GM18867 (cell line): ENCODE data around the gene RIMBP2.

Experiments used
- ATAC-seq: cut with Tn5 transposase; IDR thresholded peaks from one replicate; pipeline ENCODE4 v1.9.1; 2021; ENCODE audit warnings: mild to moderate bottlenecking, moderate library complexity; ENCODE audit not compliant: unreplicated experiment

The RIMBP2 gene

DNA sequence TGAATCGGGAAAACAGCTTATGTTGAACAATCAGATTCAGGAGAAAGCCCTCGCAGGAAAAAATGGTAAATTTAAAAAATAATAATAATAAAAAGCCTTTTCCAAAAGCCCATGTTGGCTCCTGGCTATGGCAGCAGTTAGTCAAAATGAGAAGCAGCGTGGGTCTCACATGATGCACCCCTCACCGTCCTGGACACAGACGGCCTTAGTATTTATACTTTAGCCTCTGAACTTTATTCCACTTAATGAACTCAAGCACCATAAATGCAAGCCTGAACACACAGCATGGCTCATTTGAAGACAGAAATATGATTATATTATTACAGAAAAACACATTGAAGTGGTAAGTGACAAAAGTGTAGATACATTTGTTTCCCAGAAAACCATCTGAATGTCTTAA, 160.9 kb downstream of the RIMBP2 start:
- ATAC-seq = no peak

DNA sequence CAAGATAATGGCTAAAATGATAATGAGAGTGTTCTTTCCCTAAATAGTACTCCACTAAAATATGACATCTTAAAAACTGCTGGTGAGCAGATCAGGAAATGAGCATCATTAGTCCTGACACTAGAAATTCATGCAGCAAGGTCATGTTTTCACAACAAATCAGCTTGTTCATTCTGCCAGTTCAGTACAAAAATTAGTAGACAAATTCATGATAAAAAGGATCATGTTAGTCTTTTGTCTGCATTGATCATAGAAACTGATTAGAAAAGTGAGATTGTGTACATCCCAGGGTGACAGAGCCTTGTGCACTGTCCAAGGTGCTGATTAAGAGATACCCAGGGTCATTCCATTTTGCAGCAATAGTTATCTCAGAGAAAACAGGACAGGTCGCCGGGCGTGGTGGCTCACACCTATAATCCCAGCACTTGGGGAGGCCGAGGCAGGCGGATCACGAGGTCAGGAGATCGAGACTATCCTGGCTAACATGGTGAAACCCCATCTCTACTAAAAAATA, 163.6 kb downstream of the RIMBP2 start:
- ATAC-seq = no peak

DNA sequence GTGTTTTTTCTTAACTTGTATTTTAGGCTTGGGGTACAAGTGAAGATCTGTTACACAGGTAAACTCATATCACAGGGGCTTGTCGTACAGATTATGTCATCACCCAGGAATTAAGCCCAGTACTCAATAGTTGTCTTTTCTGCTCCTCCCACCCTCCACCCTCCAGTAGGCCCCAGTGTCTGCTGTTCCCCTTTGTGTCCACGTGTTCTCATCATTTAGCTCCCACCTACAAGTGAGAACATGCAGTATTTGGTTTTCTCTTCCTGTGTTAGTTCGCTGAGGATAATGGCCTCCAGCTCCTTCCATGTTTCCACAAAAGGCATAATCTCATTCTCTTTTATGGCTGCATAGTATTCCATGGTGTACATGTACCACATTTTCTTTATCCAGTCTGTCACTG, 166.7 kb downstream of the RIMBP2 start:
- no peak for ATAC-seq

DNA sequence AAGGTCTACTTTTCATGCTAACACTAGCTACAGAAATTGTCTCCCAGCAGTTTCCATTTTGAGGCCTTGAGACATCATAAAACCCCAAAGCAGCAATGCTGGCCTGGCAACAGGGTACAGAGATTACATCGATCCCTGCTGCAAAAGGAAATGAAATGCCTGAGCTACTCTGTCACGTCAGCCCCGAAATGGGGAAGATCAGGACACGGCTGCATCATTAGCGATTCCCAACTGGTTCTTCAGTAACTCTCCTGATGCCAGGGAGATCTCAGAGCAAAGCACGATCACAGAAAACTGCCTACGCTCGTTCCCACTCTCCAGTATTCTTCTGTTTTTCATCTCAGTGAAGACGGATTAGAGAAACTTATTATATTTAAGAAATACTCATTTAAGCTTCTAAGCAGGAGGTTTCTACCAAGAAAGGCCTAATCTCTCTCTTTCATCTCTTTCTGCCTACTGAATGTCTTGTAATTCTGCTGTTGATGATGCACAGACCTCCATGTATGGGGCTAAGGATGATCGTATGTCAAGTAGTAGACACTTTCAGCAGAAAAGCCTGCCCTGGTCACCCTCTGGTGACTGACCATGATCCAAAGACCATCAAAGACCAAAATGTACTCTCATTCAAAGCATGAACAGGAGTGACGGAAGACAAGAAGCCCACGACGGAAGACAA, 168.5 kb downstream of the RIMBP2 start:
- ATAC-seq = no peak

DNA sequence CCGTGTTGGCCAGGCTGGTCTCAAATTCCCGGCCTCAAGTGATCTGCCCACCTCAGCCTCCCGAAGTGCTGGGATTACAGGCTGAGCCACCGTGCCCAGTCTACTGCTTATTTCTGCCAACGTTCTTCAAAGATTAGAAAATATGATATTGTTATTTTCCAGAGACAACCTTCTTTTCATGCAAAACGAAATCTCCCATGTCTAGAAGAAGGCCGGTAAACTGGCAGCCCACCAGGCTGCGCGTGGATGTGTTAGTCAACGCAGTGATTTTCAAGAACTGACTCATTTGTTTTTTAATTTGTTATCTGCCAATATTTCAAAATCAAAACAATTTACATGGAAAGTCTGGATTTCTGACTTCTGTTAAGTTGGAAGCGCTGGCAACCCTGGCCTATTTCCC, 169.6 kb downstream of the RIMBP2 start:
- no peak for ATAC-seq

DNA sequence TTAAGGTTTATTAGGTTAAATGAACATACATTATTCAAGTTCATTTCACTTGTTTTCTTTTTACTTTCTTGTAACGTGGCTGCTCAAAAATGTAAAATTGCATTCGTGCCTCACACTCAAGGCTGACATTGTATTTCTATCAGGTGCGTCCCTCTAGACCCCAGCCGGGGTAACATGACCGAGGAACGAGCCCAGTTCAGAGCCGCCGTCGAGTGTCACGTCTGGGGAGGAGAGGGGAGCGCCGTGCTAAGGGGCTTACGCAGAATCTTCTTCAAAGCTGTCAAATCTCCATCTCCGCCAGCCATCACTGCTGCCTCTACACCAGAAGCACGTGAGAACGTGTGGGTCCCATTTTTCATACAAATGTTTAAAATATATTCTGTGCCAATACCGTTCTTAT, 170.6 kb downstream of the RIMBP2 start:
- ATAC-seq = no peak

DNA sequence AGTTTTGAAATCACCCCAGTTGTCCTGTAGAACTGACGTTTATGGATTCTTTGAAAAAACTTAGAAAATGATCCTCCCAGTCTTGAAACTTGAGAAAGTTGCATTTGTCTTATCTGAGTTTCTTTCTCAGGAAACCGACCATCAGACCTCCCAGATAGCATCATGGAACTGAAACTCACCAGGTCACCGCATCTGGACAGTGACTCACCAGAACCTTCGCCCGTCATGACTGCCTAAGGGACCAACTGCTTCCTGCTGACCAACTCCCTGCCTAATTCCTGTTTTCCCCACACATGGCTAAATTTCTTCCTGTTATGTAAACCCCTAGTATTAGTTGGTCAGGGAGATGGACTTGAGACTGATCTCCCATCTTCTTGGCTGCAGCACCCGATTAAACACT, 175.7 kb downstream of the RIMBP2 start:
- ATAC-seq = no peak

DNA sequence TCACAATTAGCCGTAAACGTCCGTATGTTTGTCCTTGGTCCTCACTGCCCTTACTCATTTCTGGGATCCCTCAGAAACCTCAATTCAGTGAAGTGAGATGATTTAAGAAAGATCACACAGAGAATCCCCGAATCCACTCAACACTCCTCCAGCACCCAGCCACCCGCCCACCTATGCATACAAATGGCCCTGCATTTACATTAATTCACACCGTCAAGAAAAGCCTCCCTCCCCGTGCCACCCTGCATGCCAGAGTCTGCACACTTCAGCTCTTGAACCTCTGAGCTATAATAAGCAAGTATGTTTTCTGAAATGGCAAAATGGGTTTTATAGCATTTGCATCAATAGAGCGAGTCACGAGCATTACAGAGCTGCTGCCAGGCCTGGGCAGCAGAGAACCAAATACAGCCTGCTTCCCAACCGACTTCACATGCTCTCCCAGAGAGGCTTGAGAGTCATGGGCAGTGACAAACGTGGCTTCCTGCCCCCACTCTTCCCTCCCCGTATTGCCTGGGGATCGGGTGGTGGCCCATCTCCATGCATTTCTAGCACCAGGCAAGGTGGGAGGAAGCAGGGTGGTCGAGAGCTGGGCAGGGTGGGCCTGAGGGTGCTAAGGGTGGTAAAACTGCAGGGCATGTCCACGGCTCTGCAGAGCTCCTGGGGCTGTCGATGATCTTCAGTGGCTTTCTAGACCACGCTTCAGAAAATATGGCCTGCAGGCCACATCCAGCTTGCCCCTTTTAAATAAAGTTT, 177.6 kb downstream of the RIMBP2 start:
- ATAC-seq = no peak

DNA sequence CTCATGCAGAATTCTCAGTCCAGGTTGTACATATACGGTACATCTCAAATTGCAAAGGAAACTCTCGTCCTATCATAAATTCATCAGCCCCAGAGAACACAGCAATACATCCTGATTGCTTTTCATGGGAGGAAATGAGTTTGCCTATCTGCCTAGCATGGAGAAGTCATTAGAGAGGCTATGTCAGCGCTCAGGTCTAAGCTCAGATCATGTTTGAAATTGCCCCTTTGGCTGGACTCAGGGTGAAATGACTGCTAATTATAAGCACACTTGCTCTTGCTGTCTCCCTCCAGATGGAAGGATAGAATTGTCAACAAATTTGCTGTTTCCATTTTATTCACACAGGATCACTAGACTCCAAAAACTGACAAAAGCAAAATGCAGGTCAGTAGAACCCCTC, 178.4 kb downstream of the RIMBP2 start:
- ATAC-seq = no peak

DNA sequence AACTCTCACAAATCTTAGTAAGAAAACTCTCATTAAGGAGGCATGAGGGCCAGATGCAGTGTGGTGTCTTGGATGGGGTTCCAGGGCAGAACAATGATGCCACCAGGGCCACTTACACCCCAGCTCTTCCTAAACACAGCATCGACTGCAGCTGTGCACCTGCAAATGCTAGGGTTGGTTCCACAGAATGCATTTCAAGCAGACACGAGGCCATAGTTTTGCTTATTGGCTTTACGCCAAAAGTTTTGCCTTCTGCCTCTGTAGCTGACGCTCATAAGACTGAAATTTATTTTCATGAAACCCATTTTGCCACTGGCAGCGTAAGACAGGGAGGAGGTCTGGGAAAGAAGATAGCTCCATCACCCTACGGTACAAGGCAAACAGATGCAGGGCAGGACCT, 179.0 kb downstream of the RIMBP2 start:
- ATAC-seq = no peak

DNA sequence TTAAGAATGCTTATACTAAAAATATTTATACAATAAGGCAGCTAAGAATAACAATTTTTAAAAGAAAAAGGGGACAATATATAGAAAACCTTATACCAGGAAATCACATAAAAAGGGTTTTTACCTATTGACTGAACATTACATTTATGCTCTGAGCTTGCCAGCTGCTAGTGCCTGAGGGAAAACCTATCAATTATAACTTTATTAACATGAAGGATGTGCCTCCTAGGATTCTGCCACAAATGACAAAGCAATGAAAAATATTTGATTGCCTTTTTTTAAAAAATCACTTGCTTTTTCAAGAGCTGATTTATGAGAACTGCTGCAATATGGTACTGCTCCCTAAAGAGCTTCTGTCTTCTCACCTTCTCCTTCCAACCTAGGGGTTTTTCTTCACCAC, 185.7 kb downstream of the RIMBP2 start:
- ATAC-seq = no peak

DNA sequence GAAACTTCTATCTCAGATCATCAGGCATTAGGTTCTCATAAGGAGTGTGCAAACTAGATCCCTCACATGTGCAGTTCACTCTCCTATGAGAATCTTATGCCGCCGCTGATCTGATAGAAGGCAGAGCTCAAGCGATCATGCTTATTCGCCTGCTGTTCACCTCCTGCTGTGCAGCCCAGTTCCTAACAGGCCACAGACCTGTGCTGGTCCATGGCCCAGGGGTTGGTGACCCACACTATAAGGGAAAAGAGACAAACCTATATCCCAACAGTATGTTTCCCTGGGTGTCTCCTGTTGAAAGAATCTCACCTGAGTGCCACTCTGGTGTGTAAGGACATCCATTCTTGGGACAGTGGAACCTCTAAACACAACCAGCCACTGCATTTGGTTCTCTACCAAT, 186.3 kb downstream of the RIMBP2 start:
- ATAC-seq = no peak

DNA sequence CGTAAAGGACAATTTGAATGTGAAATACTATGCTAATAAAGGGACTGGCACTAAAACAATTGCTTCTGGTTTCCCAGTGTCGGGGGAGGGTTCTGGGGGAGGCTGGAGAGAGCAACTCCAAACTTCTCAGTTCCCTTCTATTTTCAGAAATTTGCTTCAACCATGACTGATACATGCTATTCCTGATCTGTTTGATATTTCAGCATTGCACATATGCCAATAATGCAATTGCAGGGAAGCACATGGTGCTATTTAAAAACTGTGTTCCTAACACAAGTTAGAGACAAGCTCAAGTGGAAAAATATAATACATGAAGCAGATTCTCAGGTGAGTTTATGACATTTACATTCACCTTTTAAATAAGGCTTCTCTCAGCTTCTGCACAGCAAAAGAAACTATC, 188.9 kb downstream of the RIMBP2 start:
- no peak for ATAC-seq

DNA sequence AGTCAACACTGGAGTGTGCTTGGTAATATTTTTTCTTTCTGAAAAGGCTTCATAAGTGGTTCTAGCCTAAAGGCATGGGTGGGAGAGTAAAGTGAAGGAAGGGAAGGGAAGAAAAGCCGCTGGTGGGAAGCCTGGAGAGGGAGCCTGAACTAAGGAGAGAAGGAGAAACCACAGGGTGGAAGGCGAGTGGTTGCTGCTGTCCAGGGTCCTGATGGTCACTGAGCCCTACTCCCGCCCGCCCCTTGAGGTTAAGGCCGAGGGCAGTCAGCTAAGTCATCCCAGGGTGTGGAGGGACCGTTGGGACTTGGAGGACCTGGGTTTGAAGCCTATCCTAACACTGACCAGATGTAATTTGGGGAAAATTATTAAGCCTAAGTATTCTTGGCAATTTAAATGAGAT, 189.3 kb downstream of the RIMBP2 start:
- no peak for ATAC-seq

DNA sequence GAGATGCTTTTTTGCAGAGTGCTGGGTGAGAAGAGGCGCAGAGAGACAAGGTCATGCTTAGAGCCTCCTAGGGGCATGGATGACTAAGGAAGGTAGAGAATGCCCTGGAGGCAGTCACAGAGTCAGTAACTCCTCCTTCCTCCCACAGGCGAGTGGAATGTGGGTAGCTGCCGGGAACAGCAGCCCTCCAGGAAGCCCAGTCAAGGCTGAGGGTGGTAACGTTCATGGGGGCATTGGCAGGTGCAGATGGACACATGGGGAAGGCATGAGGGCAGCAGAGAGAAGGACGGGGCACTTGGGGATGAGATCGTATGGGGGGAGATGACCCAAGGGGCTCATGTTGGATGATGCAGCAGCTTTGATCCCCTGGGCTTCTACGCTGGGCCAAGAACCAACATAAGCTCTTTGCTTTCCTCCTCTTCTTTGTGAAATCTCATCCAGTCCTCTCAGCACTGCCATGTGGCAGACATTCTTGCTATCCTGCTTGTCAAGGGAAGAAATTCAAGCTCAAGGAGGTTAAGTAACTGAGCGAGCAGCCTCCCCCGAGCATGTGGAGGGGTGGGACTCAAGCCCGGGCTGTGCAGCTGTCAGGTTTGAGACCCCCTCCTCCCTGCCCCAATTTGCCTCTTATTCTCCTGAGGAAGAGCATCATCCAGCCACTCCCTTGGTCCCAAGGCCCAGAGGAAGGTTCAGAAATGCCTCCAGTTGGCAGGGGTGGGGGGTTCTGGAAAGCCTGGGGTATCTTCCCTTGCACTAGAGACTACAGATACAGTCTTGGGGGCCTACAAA, 190.5 kb downstream of the RIMBP2 start:
- ATAC-seq = no peak

DNA sequence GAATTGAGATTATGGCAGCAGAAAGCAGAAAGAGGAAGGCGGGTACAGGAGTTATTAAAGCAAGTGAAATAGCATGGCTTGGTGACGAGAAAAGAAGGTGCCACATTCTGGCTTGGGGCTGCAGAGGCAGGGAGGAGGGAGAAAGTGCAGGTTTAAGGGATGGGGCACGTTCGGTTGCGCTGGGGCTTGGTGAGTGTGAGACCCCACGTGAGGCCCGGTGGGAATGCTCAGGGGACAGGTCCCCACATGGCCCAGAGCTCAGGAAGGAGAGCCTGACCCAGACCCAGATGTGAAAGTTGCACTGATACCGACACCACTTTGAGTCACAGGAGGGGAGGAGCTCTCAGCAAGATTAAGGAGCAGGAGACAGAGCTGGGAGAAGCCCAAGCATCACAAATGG, 191.3 kb downstream of the RIMBP2 start:
- no peak for ATAC-seq

DNA sequence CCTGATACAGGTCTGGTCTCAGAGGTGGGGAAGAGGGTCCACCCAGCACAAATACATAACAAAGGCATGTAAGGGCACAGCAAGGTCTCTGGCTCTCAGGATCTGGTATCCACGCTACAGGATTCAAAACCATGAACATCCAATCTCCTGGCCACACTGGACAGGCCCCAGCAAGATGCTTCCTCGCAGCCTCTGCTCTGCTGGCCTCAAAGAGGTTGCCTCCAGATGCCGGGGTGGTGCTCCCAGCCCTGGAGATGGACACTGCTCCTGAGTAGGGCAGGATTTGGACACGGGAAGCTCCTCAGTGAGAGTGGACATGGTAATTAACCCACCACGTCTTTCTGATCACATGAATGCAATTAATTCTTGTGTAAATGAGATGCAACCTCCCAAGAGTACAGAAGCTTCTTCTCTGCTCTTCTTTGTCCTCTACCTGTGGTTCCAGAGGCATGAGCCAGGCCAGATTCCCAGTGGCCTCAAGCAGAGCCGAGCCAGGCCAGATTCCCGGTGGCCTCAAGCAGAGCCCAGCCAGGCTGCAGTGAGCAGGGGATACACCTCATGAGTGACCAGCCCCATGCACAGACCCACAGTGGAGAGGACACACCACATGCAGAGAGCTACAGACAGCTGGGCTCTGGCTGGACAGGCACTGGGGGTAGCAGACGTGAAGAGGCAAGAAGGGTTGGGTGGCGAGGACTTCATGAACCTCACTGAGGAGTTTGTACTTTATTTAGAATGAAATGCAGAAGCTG, 192.1 kb downstream of the RIMBP2 start:
- ATAC-seq = no peak

DNA sequence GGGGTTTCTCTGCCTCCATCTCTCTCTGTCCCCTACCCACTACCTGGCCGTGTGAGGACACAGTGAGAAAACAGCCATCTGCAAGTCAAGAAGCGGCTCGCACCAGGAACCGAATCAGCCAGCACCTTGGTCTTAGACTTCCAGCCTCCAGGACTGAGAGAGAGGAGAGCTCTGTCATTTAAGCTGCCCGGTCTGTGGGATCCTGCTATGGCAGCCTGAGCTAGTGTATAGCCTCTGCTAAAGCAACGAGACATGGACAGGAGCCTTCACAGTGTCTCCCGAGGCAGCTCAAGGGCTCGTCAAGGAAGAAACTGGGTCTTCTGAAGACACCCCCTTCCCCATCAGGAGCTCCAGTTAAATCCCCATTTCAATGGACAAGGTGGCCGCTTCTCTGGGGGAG, 192.9 kb downstream of the RIMBP2 start:
- no peak for ATAC-seq

DNA sequence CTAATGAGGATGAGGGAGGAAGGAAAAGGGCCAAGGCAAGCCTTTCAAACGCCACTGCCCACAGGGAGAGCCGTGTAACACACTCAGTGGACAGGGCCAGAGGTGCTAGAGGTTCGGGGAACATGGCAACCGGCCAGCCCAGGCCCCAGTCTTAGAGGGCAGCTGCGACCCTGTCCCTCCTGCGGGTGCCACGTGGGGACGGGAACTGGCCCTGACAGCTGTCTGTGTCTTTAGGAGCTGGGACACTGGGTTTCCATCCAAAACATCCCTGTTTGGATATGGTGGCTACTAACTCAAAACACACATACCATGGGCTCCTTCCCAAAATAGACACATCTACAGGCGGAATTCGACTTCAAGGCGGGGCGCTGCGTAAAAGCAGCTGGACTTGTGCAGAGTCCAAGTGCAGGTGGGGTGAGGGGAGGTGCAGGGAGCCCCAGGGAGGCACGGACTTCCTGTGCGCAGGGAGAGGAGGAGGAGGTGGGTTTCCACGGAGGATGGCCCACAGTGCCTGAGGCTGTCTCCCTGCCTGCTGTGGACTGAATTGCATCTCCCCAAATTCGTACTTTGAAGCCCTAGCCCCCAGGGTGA, 193.8 kb downstream of the RIMBP2 start:
- ATAC-seq = no peak

DNA sequence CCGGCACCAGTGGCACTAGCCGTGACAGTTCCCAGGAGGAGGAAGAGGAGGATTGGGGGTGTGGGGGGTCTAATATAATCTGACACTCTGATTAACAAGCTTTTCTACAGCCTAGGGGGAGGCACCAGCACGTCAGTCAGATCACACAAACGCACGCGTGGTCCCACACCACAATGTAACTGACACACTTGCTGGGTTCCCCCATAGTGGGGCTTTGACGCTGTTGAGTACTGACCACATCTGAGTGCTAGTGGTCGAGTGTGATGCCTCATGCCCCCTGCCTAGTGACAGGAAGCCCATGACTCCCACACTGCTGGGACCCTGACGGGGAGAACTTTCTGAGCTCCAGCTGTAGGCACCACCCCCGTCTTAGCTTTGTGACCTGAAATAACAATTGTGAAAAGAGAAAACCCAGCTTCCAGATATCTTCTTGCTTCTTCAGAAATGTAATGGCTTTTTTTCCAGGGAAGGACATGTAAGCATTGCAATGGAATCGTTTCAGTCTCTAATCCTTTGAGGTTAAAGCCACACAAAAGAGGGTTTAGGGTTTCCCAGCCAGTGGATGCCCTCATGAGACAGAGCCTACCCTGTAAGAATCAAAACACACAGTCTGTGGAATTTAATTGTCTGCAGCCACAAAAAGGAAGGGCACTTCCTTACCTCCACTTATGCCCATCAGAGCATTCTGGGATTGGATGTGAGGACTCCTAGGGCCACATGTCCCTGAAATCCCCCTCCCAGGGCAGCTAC, 194.5 kb downstream of the RIMBP2 start:
- ATAC-seq = no peak
